ENCODE data around the gene PGA5. TPM values are rescaled to one million over a fixed set of nuclear protein-coding genes. Genes with fewer than 3 reads are reported as not detected.

Gene PGA5
- total and polyA plus RNA-seq, 10 donors = 0.06 to 3.3 (median 1.4) TPM; not detected in 1

- Histone ChIP-seq H3K4me1 (no peaks in the 10 kb centered on the region), H3K27ac (no peak overlapping the region), H3K27me3 (replicated peaks in 1 of 7) (no peaks in the 10 kb centered on the region), H3K9me3 (no peaks in the 10 kb centered on the region), H3K36me3 (no peaks in the 10 kb centered on the region), H3K4me3 (no peak overlapping the region)
- no peak for DNase-seq
- 82 to 97% (median 91%) methylated on average over 4 of the region's 4 CpGs for WGBS, 5 donors
- TF ChIP-seq POLR2AphosphoS5 (IDR thresholded peaks at IDR 0.05) (no peak), POLR2A (IDR thresholded peaks at IDR 0.05) (no peak), CTCF (IDR thresholded peaks at IDR 0.05 in 8 of 11, conservative IDR thresholded peaks at IDR 0.05 in 3 of 11) (no peak)
- intact Hi-C loops (cut with DNase I; ENCODE audit: low total_unique reads) = no loop called here
Observed at GRCh38 chr11:61275191-61275590, 34.2 kb downstream of the PGA5 start.

DNA sequence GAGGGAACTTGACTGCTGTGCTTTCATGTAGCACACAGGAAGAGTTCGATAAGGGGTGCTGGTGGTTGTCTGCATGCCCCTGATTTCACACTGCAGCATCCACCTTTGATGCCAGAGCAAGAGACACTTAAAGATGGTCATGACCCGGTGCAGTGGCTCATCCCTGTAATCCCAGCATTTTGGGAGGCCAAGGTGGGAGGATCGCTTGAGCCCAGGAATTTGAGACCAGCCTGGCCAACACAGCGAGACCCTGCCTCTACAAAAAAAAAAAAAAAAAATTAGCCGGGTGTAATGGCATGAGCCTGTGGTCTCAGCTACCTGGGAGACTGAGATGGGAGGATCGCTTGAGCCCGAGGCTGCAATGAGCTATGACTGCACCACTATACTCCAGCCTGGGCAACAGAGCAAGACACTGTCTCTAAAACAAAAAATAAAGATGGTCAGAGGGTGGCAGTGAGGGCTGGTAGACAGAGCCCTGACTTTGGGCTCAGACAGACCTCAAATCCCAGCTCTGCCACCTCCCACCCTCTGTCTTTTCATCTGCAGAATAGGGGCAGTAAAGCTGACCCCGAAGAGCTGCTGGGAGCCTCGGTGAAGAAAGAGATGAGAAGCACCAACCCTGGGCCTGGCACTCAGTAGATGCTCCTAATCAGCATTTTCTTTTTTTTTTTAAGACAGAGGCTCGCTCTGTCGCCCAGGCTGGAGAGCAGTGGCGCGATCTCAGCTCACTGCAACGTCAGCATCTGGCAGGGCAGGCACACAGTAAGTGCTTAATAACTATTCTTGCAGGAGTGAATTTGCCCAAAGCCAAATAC, 36.4 kb downstream of the PGA5 start:
- H3K4me3 ChIP-seq = no peak overlapping the region
- H3K4me1 ChIP-seq = no peaks in the 10 kb centered on the region
- TF ChIP-seq CTCF (IDR thresholded peaks at IDR 0.05 in 8 of 11, conservative IDR thresholded peaks at IDR 0.05 in 3 of 11) (no peak), POLR2AphosphoS5 (IDR thresholded peaks at IDR 0.05) (no peak), POLR2A (IDR thresholded peaks at IDR 0.05) (no peak)
- no peaks in the 10 kb centered on the region for H3K27me3 ChIP-seq (replicated peaks in 1 of 7)
- H3K9me3 ChIP-seq = no peaks in the 10 kb centered on the region
- 90 to 95% (median 91%) methylated on average over 14 of the region's 14 CpGs for WGBS, 5 donors
- DNase-seq = no peak
- intact Hi-C loops (cut with DNase I; ENCODE audit: low total_unique reads) = no loop called here
- no peak overlapping the region for H3K27ac ChIP-seq
- H3K36me3 ChIP-seq = no peaks in the 10 kb centered on the region

- H3K9me3 ChIP-seq = no peaks in the 10 kb centered on the region
- no peak overlapping the region for H3K4me3 ChIP-seq
- no peak overlapping the region for H3K27ac ChIP-seq
- intact Hi-C loops (cut with DNase I; ENCODE audit: low total_unique reads) = no loop called here
- no peak for DNase-seq
- H3K36me3 ChIP-seq = no peaks in the 10 kb centered on the region
- H3K27me3 ChIP-seq (replicated peaks in 1 of 7) = no peaks in the 10 kb centered on the region
- H3K4me1 ChIP-seq = no peaks in the 10 kb centered on the region
- WGBS, 5 donors = 71 to 79% (median 77%) methylated on average over 10 of the region's 10 CpGs
- TF ChIP-seq CTCF (IDR thresholded peaks at IDR 0.05 in 8 of 11, conservative IDR thresholded peaks at IDR 0.05 in 3 of 11) (no peak), POLR2AphosphoS5 (IDR thresholded peaks at IDR 0.05) (no peak), POLR2A (IDR thresholded peaks at IDR 0.05) (no peak)
Observed at GRCh38 chr11:61278001-61278470, 37.1 kb downstream of the PGA5 start.

GRCh38 chr11:61279934-61280659, 39.1 kb downstream of the PGA5 start:
- no peaks in the 10 kb centered on the region for H3K36me3 ChIP-seq
- H3K4me3 ChIP-seq = no peak overlapping the region
- WGBS, 5 donors = 86 to 94% (median 88%) methylated on average over 12 of the region's 12 CpGs
- no peak for DNase-seq
- intact Hi-C loops (cut with DNase I; ENCODE audit: low total_unique reads) = no loop called here
- no peaks in the 10 kb centered on the region for H3K9me3 ChIP-seq
- H3K27ac ChIP-seq = no peak overlapping the region
- no peaks in the 10 kb centered on the region for H3K4me1 ChIP-seq
- TF ChIP-seq POLR2AphosphoS5 (IDR thresholded peaks at IDR 0.05) = no peak
- no peaks in the 10 kb centered on the region for H3K27me3 ChIP-seq (replicated peaks in 1 of 7)

Measured in spleen (tissue), 11 donors.